ENCODE data around the gene TMEM179B.

Gene TMEM179B

DNA sequence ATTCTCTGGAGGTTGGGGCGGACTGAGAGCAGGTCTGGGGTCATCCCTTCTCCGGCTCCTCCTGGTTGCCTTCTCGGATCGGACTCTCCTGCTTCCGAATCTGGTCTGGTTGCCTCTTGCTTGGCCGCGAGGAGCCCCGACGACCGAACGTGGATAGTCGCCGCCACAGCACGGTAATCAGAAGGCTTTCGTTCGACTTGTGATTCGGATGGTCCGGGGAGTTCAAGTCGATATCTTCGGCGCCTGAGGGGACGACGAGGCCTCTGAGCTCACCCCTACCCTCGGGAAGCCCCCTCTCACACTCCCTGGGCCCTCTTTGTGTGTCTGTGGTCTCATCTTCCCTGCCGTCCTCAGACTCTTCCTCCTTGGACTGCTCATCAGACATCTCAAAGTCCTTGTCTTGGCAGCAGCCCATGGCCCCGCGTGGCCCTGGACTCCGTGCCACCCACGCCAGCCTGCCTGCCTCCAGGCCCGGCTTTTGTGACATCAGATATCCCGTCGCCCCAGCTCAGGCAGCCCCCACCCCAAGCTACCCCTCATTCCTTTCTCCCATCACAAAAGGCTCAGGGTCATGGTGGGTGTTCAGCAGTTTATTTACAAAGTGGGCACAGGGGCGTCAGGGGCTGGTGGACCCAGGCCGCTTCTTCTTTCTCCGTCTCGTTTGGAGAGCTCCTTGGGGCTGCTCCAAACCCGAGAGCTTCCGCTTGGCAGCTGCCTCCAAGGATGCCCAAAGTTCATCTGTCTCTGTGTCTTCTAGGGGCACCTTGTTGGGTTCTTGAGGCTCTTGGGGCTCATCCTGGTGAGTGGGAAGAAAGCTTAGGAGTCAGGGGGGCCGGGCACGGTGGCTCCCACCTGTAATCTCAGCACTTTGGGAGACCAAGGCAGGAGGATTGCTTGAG, 45.4 kb downstream of the TMEM179B start, which contains the start of gene TEX54:
Gene TEX54, minus strand, starts transcription at position 506 of the 899 bp plus-strand sequence.
- Mint-ChIP-seq H3K27me3 (ENCODE audit: low read depth, poor library complexity) (peaks cover 5% of the 10 kb centered on the region), H3K36me3 (ENCODE audit: low read depth) (peaks cover 32% of the 10 kb centered on the region), H3K27ac (peak within 1 kb of the TSS; percentile 100), H3K4me1 (peaks cover 36% of the 10 kb centered on the region), H3K9me3 (no peaks in the 10 kb centered on the region), H3K4me3 (peak within 1 kb of the TSS; percentile 95)
- DNase-seq = no peak
- TF ChIP-seq, protein P1, sequence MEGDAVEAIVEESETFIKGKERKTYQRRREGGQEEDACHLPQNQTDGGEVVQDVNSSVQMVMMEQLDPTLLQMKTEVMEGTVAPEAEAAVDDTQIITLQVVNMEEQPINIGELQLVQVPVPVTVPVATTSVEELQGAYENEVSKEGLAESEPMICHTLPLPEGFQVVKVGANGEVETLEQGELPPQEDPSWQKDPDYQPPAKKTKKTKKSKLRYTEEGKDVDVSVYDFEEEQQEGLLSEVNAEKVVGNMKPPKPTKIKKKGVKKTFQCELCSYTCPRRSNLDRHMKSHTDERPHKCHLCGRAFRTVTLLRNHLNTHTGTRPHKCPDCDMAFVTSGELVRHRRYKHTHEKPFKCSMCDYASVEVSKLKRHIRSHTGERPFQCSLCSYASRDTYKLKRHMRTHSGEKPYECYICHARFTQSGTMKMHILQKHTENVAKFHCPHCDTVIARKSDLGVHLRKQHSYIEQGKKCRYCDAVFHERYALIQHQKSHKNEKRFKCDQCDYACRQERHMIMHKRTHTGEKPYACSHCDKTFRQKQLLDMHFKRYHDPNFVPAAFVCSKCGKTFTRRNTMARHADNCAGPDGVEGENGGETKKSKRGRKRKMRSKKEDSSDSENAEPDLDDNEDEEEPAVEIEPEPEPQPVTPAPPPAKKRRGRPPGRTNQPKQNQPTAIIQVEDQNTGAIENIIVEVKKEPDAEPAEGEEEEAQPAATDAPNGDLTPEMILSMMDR (IDR thresholded peaks at IDR 0.05) = no peak

DNA sequence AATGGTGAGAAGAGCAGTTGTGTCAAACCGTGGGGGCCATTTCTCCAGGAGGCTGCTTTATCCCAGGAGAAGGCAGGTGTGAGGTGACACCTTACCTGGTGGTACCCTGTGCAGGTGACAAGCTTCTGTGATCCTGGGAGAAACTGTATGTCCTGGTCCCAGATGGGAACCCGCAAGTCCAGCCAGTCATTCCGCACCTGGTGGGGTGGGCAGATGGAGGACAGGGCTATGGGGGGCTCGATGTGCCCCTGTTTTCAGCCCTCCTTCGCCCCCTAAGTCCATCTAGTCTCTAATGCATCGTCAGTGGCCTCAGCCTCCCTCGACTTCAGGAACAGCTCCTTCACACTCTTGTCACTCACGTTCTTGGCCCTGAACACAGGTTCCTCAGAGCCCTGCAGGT, 48.1 kb downstream of the TMEM179B start:
- peaks cover 30% of the 10 kb centered on the region for H3K36me3 Mint-ChIP-seq (ENCODE audit: low read depth)
- no peak for DNase-seq
- no peaks in the 10 kb centered on the region for H3K9me3 Mint-ChIP-seq
- no peak overlapping the region for H3K4me3 Mint-ChIP-seq
- peak overlapping the region; percentile 61 for H3K27ac Mint-ChIP-seq
- peaks cover 5% of the 10 kb centered on the region for H3K27me3 Mint-ChIP-seq (ENCODE audit: low read depth, poor library complexity)
- TF ChIP-seq, protein P1 (IDR thresholded peaks at IDR 0.05) = no peak
- H3K4me1 Mint-ChIP-seq = peaks cover 47% of the 10 kb centered on the region

DNA sequence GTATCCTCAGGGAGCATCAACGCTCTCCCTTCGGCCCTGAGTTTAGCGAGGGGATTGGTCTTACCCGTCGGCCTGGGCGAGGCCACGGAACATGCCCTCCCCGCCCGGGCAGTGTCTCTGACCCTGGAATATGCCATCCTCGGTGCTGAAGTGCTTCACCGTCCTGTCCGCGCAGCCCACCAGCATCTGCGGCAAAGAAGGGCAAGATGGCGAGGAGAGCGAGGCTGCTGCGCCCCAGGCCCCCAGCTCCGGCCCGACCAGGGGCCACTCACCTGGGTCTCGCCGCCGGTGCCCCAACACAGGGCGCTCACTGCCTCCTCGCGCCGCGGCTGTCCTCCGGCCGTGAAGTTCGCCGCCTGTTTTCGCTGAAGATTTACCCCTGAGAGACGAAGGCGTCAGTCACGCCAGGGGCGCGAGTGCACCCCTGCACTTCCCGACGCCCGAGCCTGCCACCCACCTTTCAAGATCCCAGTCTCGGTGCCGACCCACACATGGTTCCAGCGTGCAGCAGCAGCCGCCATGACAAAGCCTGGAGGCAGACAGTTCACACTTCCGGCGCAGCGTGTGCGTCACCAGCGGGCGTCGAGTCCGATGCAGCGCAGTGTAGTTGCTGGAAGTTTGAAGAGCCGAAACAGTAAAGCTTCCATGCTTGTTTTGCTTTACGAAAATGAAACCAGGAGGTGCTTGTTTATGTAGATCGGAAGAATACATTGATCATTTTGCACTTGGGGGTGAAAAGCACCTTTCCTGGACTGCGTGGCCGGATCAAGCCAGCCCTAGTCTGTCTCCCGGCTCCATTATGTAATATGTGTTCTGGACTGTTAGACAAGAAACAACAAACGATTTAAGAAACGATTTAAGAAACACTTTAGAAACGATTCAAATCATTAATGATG, 52.1 kb downstream of the TMEM179B start, which contains the start of gene WDR74:
Gene WDR74, minus strand, starts transcription at position 541 of the 896 bp plus-strand sequence. Its CDS starts 20 bp downstream, at position 521.
- Mint-ChIP-seq H3K27me3 (ENCODE audit: low read depth, poor library complexity) (peaks cover 5% of the 10 kb centered on the region), H3K4me1 (peaks cover 27% of the 10 kb centered on the region), H3K4me3 (no peak within 1 kb of the TSS), H3K27ac (no peak within 1 kb of the TSS), H3K36me3 (ENCODE audit: low read depth) (peaks cover 24% of the 10 kb centered on the region), H3K9me3 (peaks cover 4% of the 10 kb centered on the region)
- TF ChIP-seq, protein P1 (IDR thresholded peaks at IDR 0.05) = no peak
- peak; percentile 82 for DNase-seq

All from nephron progenitor cell (in vitro differentiated cells).